ENCODE results near the gene DUSP5. TPM values are rescaled to one million over a fixed set of nuclear protein-coding genes. Genes with fewer than 3 reads are reported as not detected.
"Not testable (repeated sequence)": the region's sequence is repeated elsewhere in the genome, so short reads cannot be mapped to it uniquely, and the experiment has no call there.

Gene DUSP5
- total RNA-seq, 1 donor from 2014 or later = 141 TPM

GRCh38 chr10:110522365-110522988, 24.8 kb downstream of the DUSP5 start:
- no peak for DNase-seq (ENCODE audit: low spot score)
- peaks cover 55% of the 10 kb centered on the region for H3K4me1 Mint-ChIP-seq (ENCODE audit: low read depth)
- H3K9me3 Mint-ChIP-seq = no peaks in the 10 kb centered on the region
- H3K4me3 Mint-ChIP-seq = peak overlapping the region; percentile 2
- peak overlapping the region; percentile 49 for H3K27ac Mint-ChIP-seq
- peaks cover 42% of the 10 kb centered on the region for H3K36me3 Mint-ChIP-seq (ENCODE audit: low read depth)
- intact Hi-C loops (cut with micrococcal nuclease) = no loop called here
- no peaks in the 10 kb centered on the region for H3K27me3 Mint-ChIP-seq (ENCODE audit: insufficient read depth)

- DNase-seq (ENCODE audit: low spot score) = no peak
- H3K27me3 Mint-ChIP-seq (ENCODE audit: insufficient read depth) = no peaks in the 10 kb centered on the region
- intact Hi-C loops (cut with micrococcal nuclease) = no loop called here
- H3K9me3 Mint-ChIP-seq = no peaks in the 10 kb centered on the region
- H3K4me3 Mint-ChIP-seq = no peak overlapping the region
- H3K27ac Mint-ChIP-seq = no peak overlapping the region
- H3K4me1 Mint-ChIP-seq (ENCODE audit: low read depth) = peaks cover 67% of the 10 kb centered on the region
- H3K36me3 Mint-ChIP-seq (ENCODE audit: low read depth) = peaks cover 43% of the 10 kb centered on the region
Measured at GRCh38 chr10:110523736-110524135, 26.0 kb downstream of the DUSP5 start.

DNA sequence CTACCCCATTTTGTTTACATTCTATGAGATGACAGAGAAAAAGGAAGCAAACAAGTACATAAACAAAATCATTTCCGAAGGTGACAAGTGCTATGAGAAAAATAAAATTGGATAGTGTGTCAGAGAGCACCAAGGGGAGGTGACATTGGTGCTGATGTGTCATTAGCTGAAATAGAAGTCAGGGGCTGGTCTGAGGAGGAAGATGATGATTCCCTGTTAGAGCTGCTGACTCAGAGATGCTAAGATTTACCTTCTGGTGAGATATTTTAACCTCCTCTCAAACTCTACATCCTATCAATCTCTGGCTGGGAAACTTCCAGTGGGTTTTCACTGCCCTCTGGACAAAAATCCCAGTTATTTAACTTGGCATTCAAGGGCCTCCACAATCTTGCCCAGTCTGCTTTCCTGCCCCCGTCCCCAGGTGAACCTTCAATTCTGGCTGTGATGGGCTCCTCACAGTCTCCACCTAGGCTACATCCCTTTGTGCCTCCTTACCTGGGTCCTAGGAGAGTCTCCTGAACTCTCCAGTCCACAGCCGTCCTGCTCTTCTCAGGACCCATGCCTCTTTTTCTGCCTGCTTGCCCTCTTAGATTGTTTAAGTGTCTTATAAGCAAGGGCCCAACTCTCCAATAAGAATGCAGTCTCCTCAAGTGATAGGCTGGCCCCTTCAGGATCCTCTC, 26.6 kb downstream of the DUSP5 start:
- Mint-ChIP-seq H3K4me1 (ENCODE audit: low read depth) (peaks cover 73% of the 10 kb centered on the region), H3K27me3 (ENCODE audit: insufficient read depth) (no peaks in the 10 kb centered on the region), H3K27ac (no peak overlapping the region), H3K36me3 (ENCODE audit: low read depth) (peaks cover 39% of the 10 kb centered on the region), H3K4me3 (no peak overlapping the region), H3K9me3 (no peaks in the 10 kb centered on the region)
- intact Hi-C loops (cut with micrococcal nuclease) = no loop called here
- no peak for DNase-seq (ENCODE audit: low spot score)

DNA sequence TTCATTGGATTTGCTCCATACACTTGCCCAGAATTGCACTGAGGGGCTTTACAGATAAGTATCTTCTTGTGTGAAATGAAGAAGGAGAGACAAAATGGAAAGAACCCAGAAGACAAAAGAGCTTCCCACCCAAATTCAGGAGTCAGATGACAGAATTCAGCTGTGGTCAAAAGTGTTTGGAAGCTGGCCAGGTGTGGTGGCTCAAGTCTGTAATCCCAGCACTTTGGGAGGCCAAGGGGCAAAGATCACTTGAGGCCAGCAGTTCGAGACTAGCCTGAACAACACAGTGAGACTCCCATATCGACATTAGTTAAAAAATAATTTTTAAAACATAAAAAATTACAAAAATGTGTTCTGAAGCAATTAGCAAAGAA, 27.1 kb downstream of the DUSP5 start:
- intact Hi-C loops (cut with micrococcal nuclease) = loop anchor here (5.0 kb wide), 1 partner anchor 313 kb away; no protein-coding TSS in a partner anchor
- no peaks in the 10 kb centered on the region for H3K9me3 Mint-ChIP-seq
- H3K4me3 Mint-ChIP-seq = no peak overlapping the region
- no peak for DNase-seq (ENCODE audit: low spot score)
- peaks cover 78% of the 10 kb centered on the region for H3K4me1 Mint-ChIP-seq (ENCODE audit: low read depth)
- no peak overlapping the region for H3K27ac Mint-ChIP-seq
- peaks cover 39% of the 10 kb centered on the region for H3K36me3 Mint-ChIP-seq (ENCODE audit: low read depth)
- H3K27me3 Mint-ChIP-seq (ENCODE audit: insufficient read depth) = no peaks in the 10 kb centered on the region

DNA sequence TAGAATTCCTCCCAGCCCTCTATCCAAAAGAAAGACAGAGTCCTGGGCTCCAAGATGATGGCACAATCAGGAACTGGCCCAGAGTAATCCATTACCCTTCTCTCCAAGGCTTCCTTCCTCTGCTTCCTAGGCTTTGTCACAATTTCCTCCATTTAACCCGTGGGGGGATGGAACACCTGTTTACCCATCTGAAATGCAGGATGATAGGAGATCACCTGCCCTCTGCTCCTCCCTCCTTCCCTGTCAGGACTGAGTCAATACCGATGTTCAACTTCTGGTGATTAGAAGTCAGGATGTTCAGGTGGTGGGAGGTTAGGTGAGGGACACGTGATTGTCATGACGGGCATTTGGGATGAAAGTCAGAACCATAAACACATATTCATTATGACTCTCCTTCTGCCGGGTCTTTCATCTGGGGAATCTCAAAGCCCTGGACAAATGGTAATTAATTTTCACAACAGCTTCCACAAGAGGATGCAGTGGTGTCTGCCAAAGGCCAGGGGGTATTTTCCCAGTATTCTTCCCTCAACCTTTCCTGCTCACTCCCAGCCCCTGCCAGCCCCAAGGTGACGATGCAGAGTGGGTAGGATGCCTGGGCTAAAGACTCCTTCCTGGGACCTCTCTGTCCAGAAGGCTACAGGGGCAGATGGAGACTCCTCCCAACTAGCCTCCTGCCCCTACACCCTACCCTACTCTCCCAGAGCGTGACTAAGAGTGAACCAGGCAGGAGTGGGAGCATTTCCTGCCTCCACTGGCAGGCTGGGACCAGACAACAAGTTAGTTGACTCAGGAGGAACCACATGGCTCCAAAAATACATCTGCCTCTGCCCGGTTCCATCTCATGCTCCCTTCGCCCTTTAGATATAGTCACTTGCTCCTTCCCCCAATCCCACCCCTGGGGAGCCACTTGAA, 27.9 kb downstream of the DUSP5 start:
- DNase-seq (ENCODE audit: low spot score) = no peak
- intact Hi-C loops (cut with micrococcal nuclease) = loop anchor here (5.0 kb wide), 1 partner anchor 313 kb away; no protein-coding TSS in a partner anchor
- H3K9me3 Mint-ChIP-seq = no peaks in the 10 kb centered on the region
- H3K4me1 Mint-ChIP-seq (ENCODE audit: low read depth) = peaks cover 83% of the 10 kb centered on the region
- no peak overlapping the region for H3K4me3 Mint-ChIP-seq
- H3K27me3 Mint-ChIP-seq (ENCODE audit: insufficient read depth) = no peaks in the 10 kb centered on the region
- H3K27ac Mint-ChIP-seq = peak overlapping the region; percentile 46
- H3K36me3 Mint-ChIP-seq (ENCODE audit: low read depth) = peaks cover 36% of the 10 kb centered on the region

GRCh38 chr10:110527731-110528171, 30.0 kb downstream of the DUSP5 start:
- Mint-ChIP-seq H3K36me3 (ENCODE audit: low read depth) (peaks cover 26% of the 10 kb centered on the region), H3K4me1 (ENCODE audit: low read depth) (peaks cover 81% of the 10 kb centered on the region), H3K4me3 (peak overlapping the region; percentile 40), H3K9me3 (no peaks in the 10 kb centered on the region), H3K27ac (peak overlapping the region; percentile 76), H3K27me3 (ENCODE audit: insufficient read depth) (no peaks in the 10 kb centered on the region)
- no peak for DNase-seq (ENCODE audit: low spot score)
- intact Hi-C loops (cut with micrococcal nuclease) = loop anchor here (1.0 to 5.0 kb wide), 5 partner anchors 9 to 315 kb away; no protein-coding TSS in a partner anchor

DNA sequence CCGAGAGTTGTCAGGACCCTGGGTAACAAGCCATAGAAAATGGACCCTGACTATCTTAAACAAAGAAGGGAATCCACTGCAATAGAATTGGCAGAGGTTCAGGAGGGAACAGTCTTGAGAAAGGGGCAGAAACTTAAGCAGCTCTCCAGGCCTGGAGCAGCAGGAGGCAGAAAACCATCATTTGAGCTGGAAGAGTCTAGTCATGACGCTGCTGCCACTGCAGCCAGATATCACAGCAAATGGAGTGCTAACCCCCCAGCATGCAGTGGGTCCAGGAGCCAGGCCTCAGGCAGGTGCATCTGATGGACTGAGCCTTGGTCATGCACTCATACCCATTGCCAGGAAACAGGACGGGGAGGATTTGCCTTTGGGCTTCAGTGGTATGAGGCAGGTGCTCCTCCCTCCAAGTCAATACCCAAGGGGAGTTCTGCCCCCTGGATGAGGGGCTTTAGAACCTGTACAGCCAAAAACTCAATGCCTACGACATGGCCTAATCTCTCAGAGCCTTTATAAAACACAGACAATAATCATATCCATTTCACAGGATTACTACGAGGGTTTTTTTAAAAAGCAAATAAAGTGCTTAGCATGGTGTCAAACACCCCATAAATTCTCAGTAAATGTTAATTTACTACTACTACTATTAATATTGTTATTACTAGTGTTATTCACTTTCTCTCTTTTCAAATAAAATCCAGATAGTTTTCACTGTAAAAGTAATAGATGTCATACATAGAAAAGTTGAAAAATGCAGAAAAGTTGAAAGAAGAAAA, 30.7 kb downstream of the DUSP5 start:
- peaks cover 83% of the 10 kb centered on the region for H3K4me1 Mint-ChIP-seq (ENCODE audit: low read depth)

GRCh38 chr10:110528997-110529524, 31.4 kb downstream of the DUSP5 start:
- H3K27me3 Mint-ChIP-seq (ENCODE audit: insufficient read depth); H3K9me3 Mint-ChIP-seq: not testable (repeated sequence)
- H3K4me1 Mint-ChIP-seq (ENCODE audit: low read depth) = peaks cover 76% of the 10 kb centered on the region
- peak overlapping the region; percentile 64 for H3K4me3 Mint-ChIP-seq
- peak overlapping the region; percentile 94 for H3K27ac Mint-ChIP-seq
- peaks cover 18% of the 10 kb centered on the region for H3K36me3 Mint-ChIP-seq (ENCODE audit: low read depth)
- peak; percentile 39 for DNase-seq (ENCODE audit: low spot score)
- intact Hi-C loops (cut with micrococcal nuclease) = loop anchor here (1.0 to 5.0 kb wide), 10 partner anchors 7 to 317 kb away; partner anchors contain the start of genes DUSP5 and SMC3

More for the DNA sequence above, 30.7 kb downstream of the DUSP5 start:
- intact Hi-C loops (cut with micrococcal nuclease) = loop anchor here (1.0 to 5.0 kb wide), 5 partner anchors 8 to 316 kb away; no protein-coding TSS in a partner anchor
- Mint-ChIP-seq H3K9me3 (no peaks in the 10 kb centered on the region), H3K36me3 (ENCODE audit: low read depth) (peaks cover 24% of the 10 kb centered on the region), H3K4me3 (peak overlapping the region; percentile 64), H3K27ac (peak overlapping the region; percentile 94), H3K27me3 (ENCODE audit: insufficient read depth) (no peaks in the 10 kb centered on the region)
- DNase-seq (ENCODE audit: low spot score) = no peak

DNA sequence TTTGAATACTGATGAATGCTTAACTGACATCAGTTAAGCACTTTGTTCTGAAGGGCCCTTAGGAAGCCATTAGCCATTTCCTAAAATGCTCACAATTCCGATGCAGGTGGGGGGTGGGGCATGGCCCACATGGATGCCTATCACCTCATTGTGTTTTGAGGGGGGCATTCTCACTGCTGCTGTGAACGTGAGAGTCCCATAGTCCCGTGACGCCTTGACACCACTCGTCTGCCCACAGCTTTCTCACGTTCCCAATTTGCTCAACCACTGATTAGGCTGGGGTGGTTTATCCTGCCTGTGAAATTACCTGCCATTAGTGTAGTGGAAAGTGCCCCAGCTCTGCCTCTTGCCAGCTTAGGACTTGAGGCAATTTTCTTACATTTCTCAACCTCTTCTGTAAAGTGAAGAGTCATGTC, 31.9 kb downstream of the DUSP5 start:
- peak overlapping the region; percentile 94 for H3K27ac Mint-ChIP-seq
- no peak for DNase-seq (ENCODE audit: low spot score)
- intact Hi-C loops (cut with micrococcal nuclease) = loop anchor here (1.0 to 5.0 kb wide), 7 partner anchors 32 to 317 kb away; partner anchors contain the start of genes DUSP5 and SMC3
- H3K9me3 Mint-ChIP-seq = no peaks in the 10 kb centered on the region
- H3K27me3 Mint-ChIP-seq (ENCODE audit: insufficient read depth) = no peaks in the 10 kb centered on the region
- peaks cover 15% of the 10 kb centered on the region for H3K36me3 Mint-ChIP-seq (ENCODE audit: low read depth)
- peaks cover 76% of the 10 kb centered on the region for H3K4me1 Mint-ChIP-seq (ENCODE audit: low read depth)
- H3K4me3 Mint-ChIP-seq = peak overlapping the region; percentile 64

DNA sequence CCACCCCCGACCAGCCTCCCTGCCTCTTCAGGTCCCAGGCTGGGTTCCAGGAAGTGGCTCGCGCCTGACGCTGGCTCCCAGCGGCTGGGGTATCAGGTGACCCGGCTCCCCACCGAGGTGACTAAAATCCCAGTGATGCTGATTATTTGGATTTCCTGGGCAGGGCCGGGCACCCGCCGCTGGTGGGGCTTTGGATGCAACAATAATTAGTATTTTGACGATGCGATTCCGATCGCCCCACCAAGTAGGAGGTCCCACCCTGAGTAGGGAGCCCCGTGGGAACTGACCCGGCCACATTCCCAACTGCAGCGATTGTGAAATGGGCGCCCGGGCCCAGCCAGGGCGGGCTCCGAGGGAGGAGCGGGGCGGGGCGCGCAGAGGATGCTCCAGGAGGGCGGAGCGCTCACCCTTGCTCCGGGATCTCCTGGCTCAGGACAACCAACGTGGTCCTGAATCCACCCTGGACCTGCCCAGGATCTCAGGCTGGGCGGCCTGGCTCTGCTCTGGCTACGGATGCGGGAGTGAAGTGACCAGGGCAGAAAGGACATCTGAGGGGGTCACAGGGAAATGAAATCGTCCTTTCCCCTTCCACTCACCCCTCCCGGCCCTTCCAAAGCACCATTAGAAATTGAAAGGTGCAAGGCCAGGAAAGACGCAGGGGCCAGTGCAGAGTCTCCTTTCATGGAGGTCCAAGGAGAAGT, 32.6 kb downstream of the DUSP5 start:
- peaks cover 16% of the 10 kb centered on the region for H3K36me3 Mint-ChIP-seq (ENCODE audit: low read depth)
- H3K4me1 Mint-ChIP-seq (ENCODE audit: low read depth) = peaks cover 75% of the 10 kb centered on the region
- no peak for DNase-seq (ENCODE audit: low spot score)
- intact Hi-C loops (cut with micrococcal nuclease) = no loop called here
- no peaks in the 10 kb centered on the region for H3K9me3 Mint-ChIP-seq
- H3K4me3 Mint-ChIP-seq = peak overlapping the region; percentile 20
- H3K27ac Mint-ChIP-seq = no peak overlapping the region
- no peaks in the 10 kb centered on the region for H3K27me3 Mint-ChIP-seq (ENCODE audit: insufficient read depth)

DNA sequence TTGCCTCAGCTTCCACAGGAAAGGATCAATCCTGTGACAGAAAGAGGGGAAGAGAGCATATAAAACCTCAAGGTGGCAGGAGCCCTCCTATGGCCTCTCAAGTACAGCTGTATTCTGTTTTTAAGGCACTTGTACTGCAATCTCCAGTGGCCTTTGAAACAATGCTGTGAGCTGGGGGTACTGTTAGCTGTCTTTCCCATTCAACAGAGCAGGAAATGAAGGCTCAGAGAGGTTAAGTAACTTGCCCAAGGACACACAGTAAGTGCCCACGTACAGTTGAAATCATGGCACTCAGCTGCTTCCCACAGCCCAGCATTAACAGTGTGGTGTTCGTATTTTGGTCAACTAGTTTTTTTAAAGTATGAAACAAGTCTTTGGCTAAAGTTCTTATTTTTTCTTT, 34.0 kb downstream of the DUSP5 start:
- H3K36me3 Mint-ChIP-seq (ENCODE audit: low read depth) = peaks cover 8% of the 10 kb centered on the region
- DNase-seq (ENCODE audit: low spot score) = no peak
- H3K9me3 Mint-ChIP-seq = no peaks in the 10 kb centered on the region
- H3K4me3 Mint-ChIP-seq = no peak overlapping the region
- peaks cover 76% of the 10 kb centered on the region for H3K4me1 Mint-ChIP-seq (ENCODE audit: low read depth)
- no peak overlapping the region for H3K27ac Mint-ChIP-seq
- intact Hi-C loops (cut with micrococcal nuclease) = no loop called here
- H3K27me3 Mint-ChIP-seq (ENCODE audit: insufficient read depth) = no peaks in the 10 kb centered on the region

Data from activated T-helper 1 cell treated with anti-CD3 and anti-CD28 coated beads, Interleukin-12 subunit alpha, Interleukin-12 subunit beta, Interleukin-2, Interleukin-4 antibody, amounts not matched to agents 30 ng/mL and 10 ng/mL and 1 ng/mL, durations not matched to agents 14 hours and 24 hours and 36 hours (primary cell).